KOPT-K1 (cell line): Measurements from ENCODE around the gene BEX3.
"Not testable (repeated sequence)": the region's sequence is repeated elsewhere in the genome, so short reads cannot be mapped to it uniquely, and the experiment has no call there.

ENCODE experiments used
- H3K27ac ChIP-seq: fragments of 200-600 bp; sonication (generic); 2 replicates; pipeline ENCODE4 v1.5.1; 2016; ENCODE audit warnings: antibody characterized with exemption, mild to moderate bottlenecking, low read depth, low read length; ENCODE audit not compliant: poor library complexity, severe bottlenecking
- H3K36me3 ChIP-seq: fragments of 200-600 bp; sonication (generic); 2 replicates; pipeline ENCODE4 v1.5.1; 2017; ENCODE audit warnings: antibody characterized with exemption, mild to moderate bottlenecking, low read length, moderate library complexity; ENCODE audit not compliant: insufficient read depth
- H3K9me3 ChIP-seq: fragments of 200-600 bp; sonication (generic); 2 replicates; pipeline ENCODE4 v1.5.1; 2017; ENCODE audit warnings: antibody characterized with exemption, low read length, mild to moderate bottlenecking; ENCODE audit not compliant: insufficient read depth, poor library complexity, severe bottlenecking

The BEX3 gene

DNA sequence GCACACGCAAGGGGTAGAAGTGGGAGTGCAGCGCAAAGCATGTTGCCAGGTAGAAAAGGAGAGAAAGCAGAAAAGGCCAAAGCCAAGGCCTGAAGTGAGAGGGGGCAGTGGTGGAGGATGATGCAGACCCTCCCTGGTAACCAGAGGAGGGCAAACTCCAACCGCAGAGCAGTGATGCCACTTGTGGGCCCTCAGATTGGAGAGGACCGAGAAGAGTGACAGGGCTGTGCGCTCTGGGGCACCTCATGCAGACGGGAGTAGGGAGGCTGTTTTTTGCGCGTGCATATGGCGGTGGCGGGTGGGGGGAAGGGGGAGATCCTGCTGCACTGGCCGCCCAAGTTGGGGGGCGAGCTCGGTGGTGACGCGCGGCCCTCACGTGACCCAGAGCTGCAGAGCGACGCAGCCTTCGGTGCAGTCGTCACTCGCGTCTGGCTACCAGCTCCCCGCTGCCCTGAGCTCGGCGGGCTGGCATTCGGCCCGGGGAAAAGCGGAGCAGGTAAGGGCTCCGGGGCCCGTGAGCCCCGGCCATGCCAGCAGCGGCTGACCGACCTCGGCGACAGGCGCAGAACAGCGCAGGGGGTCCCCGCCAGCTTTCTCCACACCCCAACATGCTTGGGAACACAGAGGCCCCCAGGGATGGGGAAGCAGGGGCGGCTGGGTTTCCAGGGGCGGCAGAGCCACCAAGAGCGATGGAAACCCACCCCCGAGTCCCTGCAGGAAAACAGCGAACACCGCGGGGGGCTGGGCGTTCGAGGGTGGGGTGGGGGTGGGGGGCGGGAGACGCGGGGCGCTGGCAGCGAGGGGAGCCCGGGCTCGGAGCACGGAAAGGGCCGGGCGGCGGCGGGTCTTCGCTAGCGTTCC is at the start of gene BEX3:
Gene BEX3, plus strand, starts transcription at position 421 of the 861 bp plus-strand sequence. CDS start 984 bp downstream, outside the sequence.
- no peaks in the 10 kb centered on the region for H3K9me3 ChIP-seq

GRCh38 chrX:103329991-103330390 is 46.3 kb upstream of the BEX3 start, which contains the start of gene TCEAL7:
Gene TCEAL7, plus strand, starts transcription at chrX:103330239. Its CDS starts 1,165 bp downstream, at chrX:103331404.
- Histone ChIP-seq H3K36me3 (no peaks in the 10 kb centered on the region), H3K9me3 (no peaks in the 10 kb centered on the region), H3K27ac (no peak within 1 kb of the TSS)

More for the DNA sequence above, at the start of gene BEX3:
- Histone ChIP-seq H3K36me3 (no peaks in the 10 kb centered on the region), H3K27ac (peak within 1 kb of the TSS; percentile 14)

DNA sequence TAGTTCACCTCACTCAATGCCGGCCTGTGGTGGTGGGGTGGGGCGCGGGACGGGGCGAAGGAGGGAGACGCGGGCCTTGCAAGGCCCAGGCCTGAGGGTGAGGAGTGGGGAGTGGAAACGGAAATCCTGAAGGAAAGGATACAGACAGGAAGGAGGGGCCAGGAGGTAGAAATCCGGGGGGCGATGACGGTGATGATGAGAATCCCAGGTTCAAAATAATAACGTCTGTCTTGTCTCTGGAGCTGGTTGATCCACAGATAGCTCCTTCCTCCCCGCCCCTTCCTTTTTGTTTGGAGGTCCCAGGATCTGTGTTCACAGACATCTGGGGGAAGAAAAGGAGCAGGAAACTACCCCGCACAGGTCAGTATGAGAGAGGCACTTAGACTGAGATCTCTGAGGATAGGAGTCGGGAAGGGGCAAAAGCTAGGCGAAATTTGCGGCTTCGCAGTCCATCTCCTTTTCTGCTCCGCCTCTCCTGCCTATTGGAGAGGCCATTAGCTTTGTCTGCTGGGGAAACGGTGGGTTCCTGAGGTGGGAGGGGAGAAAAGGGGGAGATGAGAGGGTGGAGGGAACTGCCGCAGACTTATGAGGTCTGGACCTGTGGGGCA is 45.6 kb upstream of the BEX3 start:
- H3K36me3 ChIP-seq, result no peaks in the 10 kb centered on the region
- H3K9me3 ChIP-seq, result no peaks in the 10 kb centered on the region
- H3K27ac ChIP-seq, result no peak overlapping the region

DNA sequence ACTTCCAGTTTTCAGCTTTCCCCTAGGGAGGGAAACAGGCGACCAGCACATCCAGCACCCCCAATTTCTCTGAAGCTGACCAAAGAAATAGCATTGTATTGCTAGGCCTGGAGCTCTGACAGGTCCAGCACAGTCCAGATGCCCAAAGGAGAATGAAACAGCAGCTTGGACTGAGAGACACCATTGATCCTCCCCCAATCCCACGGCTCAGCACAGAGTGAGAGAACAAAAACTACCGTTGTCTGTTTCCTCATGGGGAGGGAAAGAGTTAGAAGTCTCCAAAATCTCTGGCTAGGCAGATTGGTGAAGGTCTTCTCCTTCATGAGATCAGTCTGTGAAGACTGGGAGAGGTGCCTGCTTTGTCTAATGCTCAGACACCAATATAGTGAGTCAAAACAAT is 37.7 kb upstream of the BEX3 start:
- no peak overlapping the region for H3K27ac ChIP-seq
- no peaks in the 10 kb centered on the region for H3K9me3 ChIP-seq
- no peaks in the 10 kb centered on the region for H3K36me3 ChIP-seq

DNA sequence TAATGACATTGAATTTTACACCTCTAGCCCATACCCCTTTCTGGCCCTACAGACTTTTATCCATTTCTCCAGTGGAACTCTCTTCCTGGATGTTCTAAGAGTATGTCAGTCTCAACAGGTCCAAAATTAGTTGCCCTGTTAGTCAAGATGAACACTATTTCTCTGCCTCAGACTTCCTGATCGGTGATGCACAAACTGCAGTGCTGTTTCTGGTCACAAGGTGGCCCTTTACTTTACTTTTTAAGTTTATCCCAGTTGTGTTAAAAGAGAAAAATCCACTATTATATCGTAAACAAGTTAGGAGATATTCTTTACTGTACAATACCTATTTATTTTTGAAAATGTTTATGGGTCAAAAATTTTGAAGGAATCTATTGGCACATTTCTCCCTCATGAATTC is 33.2 kb upstream of the BEX3 start:
- no peaks in the 10 kb centered on the region for H3K36me3 ChIP-seq
- no peak overlapping the region for H3K27ac ChIP-seq
- H3K9me3 ChIP-seq, result no peaks in the 10 kb centered on the region

DNA sequence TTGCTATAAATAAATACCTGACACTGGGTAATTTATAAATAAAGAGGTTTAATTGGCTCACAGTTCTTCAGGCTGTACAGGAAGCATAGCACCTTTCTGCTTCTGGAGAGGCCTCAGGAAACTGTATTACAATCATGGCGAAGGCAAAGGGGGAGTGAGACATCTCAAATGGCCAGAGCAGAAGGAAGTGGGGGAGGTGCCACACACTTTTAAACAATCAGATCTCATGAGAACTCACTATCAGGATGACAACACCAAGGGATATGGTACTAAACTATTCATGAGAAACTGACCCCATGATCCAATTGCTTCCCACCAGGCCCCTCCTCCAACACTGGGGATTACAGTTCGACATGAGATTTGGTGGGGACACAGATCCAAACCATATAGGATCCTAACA is 31.7 kb upstream of the BEX3 start:
- H3K9me3 ChIP-seq, result no peaks in the 10 kb centered on the region
- H3K36me3 ChIP-seq, result no peaks in the 10 kb centered on the region
- no peak overlapping the region for H3K27ac ChIP-seq

DNA sequence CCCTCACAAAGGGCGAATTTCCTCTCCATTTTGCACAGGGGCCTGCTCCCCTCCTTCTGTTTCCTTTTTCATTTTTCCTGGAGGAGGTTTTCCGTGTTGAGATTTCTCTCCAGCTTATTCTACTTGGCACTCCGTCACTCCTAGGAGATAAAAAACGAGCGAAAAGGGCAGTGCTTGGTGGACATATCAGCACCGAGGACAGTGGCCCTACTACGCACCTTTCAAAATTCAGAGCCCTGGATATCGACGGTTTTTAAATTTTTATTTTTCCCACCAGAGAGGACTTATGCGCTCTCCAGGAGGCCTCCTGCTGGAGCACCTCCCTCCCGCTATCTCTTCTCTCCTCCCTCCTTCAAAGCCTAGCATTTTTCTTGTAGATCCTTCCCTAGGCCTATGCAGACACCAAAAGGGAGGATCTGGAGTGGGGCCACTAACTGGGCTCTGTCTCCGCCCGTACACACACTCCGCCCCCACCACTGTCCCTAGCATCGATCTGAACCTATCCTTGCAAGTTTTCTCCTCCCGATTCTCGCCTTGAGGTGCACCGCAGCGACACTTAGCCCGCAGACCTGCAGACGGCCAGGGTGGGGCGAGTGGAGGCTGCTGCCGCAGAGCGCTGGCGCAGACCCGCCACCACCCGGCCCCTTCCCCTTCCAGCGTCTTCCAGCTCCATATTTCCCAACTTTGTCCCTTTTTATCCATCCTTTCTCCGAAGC is 28.5 kb upstream of the BEX3 start:
- Histone ChIP-seq H3K9me3 (no peaks in the 10 kb centered on the region), H3K36me3 (no peaks in the 10 kb centered on the region), H3K27ac (no peak overlapping the region)

DNA sequence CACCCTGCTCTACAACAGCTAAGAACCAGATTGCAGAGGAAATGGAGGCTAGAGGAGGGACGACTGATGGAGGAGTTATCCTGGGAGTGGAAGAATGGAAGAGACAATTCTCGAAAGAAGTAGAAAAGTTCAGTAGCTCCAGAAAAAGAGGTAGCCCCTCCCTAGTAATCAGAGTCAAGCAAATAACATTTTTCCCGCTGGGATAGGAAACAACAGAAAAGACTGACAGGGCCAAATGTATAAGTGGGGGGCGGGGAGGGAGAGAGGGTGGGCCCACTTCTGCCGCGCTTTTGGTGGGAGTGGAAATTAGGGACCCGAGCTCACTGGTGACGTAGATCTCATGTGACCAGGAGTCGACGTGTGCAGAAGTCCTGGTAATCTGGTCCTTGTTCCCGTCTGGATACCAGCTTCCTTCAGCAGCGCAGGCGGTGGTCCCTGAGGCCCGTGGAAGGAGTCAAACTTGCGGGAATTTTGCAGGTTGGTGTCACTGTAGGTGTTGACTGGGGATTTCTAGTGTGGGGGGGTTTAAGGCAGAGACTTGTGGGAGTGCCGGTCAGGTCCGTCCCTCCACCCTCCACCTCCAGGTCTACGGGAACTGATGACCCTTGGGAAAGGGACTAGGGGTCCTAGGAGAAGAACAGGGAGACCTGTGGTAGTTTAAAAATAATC is 20.1 kb upstream of the BEX3 start, which contains the start of gene TCEAL9:
Gene TCEAL9, plus strand, starts transcription at position 377 of the 669 bp plus-strand sequence. CDS start 1,179 bp downstream, outside the sequence.
- no peaks in the 10 kb centered on the region for H3K36me3 ChIP-seq
- H3K27ac ChIP-seq, result peak within 1 kb of the TSS; percentile 22

DNA sequence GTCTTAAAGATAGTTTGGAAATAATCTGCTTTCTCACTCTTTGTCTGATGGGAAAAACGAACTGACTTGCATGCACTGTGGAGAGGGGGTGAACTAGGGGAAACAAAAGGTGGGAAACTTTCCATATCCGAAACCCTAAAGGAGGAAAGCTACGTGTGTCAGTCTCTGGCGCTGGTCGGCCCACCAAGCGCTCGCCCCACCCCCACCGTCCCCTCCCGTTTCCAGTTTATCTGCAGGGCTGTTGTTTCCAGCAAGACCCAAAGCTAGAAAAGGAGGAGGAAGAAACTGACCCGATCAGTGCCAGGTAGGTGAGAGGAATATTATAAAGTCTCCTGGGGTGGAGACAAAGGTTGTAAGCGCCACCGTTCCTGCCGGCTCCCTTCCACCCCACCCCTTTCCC is 19.5 kb upstream of the BEX3 start:
- no peaks in the 10 kb centered on the region for H3K36me3 ChIP-seq
- no peaks in the 10 kb centered on the region for H3K9me3 ChIP-seq
- peak overlapping the region; percentile 22 for H3K27ac ChIP-seq

More for the DNA sequence above, 20.1 kb upstream of the BEX3 start, which contains the start of gene TCEAL9:
- H3K9me3 ChIP-seq, result no peaks in the 10 kb centered on the region

DNA sequence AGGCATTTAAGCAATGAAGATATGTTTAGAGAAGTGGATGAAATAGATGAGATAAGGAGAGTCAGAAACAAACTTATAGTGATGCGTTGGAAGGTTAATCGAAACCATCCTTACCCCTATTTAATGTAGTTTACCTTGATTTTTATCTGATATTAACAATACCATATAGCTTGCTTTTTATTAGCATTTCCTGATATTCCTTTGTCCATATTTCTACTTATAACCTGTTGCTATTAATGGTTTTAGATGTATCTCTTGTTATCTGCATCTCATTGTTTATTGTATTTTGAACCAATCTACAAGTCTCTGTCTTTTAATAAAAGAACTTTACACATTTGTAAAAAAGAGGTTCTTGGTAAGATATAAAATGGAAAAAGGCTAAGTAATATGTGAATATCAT is 18.5 kb upstream of the BEX3 start:
- Histone ChIP-seq H3K27ac (no peak overlapping the region), H3K36me3 (no peaks in the 10 kb centered on the region), H3K9me3 (no peaks in the 10 kb centered on the region)

DNA sequence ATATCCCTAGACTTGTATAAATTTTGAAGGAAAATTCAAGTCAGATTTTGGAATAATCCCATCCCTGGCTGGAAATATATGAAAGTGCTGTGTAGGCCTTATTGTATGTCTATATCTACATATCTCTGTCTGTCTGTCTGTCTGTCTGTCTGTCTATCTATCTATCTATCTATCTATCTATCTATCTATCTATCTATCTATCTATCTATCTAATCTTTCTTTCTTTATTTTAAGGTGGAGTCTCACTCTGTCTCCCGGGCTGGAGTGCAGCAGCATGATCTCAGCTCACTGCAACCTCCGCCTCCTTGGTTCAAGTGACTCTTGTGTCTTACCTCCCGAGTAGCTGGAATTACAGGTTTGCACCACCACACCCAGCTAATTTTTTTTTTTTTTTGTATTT is 16.7 kb upstream of the BEX3 start:
- H3K36me3 ChIP-seq, H3K27ac ChIP-seq, H3K9me3 ChIP-seq: not testable (repeated sequence)

- Histone ChIP-seq H3K27ac (no peak overlapping the region), H3K36me3 (no peaks in the 10 kb centered on the region)
These were observed 16.2 kb upstream of the BEX3 start for GRCh38 chrX:103360092-103360491.

GRCh38 chrX:103360916-103361315 is 15.4 kb upstream of the BEX3 start:
- no peaks in the 10 kb centered on the region for H3K36me3 ChIP-seq
- H3K27ac ChIP-seq, result no peak overlapping the region
- no peaks in the 10 kb centered on the region for H3K9me3 ChIP-seq

More at GRCh38 chrX:103360092-103360491, 16.2 kb upstream of the BEX3 start:
- no peaks in the 10 kb centered on the region for H3K9me3 ChIP-seq

- Histone ChIP-seq H3K27ac (no peak overlapping the region), H3K36me3 (no peaks in the 10 kb centered on the region)
These were observed 14.5 kb upstream of the BEX3 start for GRCh38 chrX:103361798-103362197.

More at GRCh38 chrX:103361798-103362197, 14.5 kb upstream of the BEX3 start:
- no peaks in the 10 kb centered on the region for H3K9me3 ChIP-seq
